Astrocyte of the cerebellum (primary cell): ENCODE data around the gene RPP40.
"Not testable (repeated sequence)": the region's sequence is repeated elsewhere in the genome, so short reads cannot be mapped to it uniquely, and the experiment has no call there.

Experiments used
- DNase-seq: peaks from one replicate; pipeline ENCODE4 v3.0.0-alpha.2; 2011; ENCODE audit warnings: low read depth
- H3K4me3 ChIP-seq: 2 replicates; pipeline ENCODE4 v1.5.1; 2011; ENCODE audit warnings: mild to moderate bottlenecking, low read depth, low read length, moderate library complexity
- CTCF ChIP-seq: IDR thresholded peaks from 2 replicates; pipeline ENCODE4 v1.5.1; 2012; ENCODE audit warnings: low read length, low read depth, moderate library complexity, mild to moderate bottlenecking; ENCODE audit errors: missing control alignments
- in situ Hi-C: cut with HindIII; loops from 2 replicates; pipeline ENCODE4 v1.10.0; 2017; ENCODE audit warnings: low sequenced_read_pairs

RPP40 gene

GRCh38 chr6:5023923-5024322, 20.1 kb upstream of the RPP40 start:
- DNase-seq, result no peak
- no peak overlapping the region for H3K4me3 ChIP-seq
- in situ Hi-C loops, result no loop called here

GRCh38 chr6:5020142-5020541, 16.3 kb upstream of the RPP40 start:
- no peak overlapping the region for H3K4me3 ChIP-seq
- in situ Hi-C loops, result no loop called here
- no peak for TF ChIP-seq CTCF
- no peak for DNase-seq

More at GRCh38 chr6:5023923-5024322, 20.1 kb upstream of the RPP40 start:
- TF ChIP-seq CTCF, result no peak

GRCh38 chr6:5014072-5014561, 10.3 kb upstream of the RPP40 start:
- TF ChIP-seq CTCF, result no peak
- in situ Hi-C loops, result no loop called here
- no peak overlapping the region for H3K4me3 ChIP-seq
- no peak for DNase-seq

GRCh38 chr6:5012519-5012918, 8.7 kb upstream of the RPP40 start:
- no peak for DNase-seq
- no peak overlapping the region for H3K4me3 ChIP-seq
- no peak for TF ChIP-seq CTCF
- in situ Hi-C loops, result no loop called here

GRCh38 chr6:5011346-5011745, 7.5 kb upstream of the RPP40 start:
- no peak for DNase-seq
- no peak overlapping the region for H3K4me3 ChIP-seq
- no peak for TF ChIP-seq CTCF
- in situ Hi-C loops, result no loop called here

- no peak overlapping the region for H3K4me3 ChIP-seq
- in situ Hi-C loops, result no loop called here
- no peak for DNase-seq
- no peak for TF ChIP-seq CTCF
Measured at GRCh38 chr6:5007531-5007930, 3.7 kb upstream of the RPP40 start.

- no peak for DNase-seq
- TF ChIP-seq CTCF, result no peak
- no peak overlapping the region for H3K4me3 ChIP-seq
- in situ Hi-C loops, result no loop called here
Measured at GRCh38 chr6:5006222-5006621, 2.4 kb upstream of the RPP40 start.

- H3K4me3 ChIP-seq, DNase-seq, in situ Hi-C loops: not testable (repeated sequence)
Measured at GRCh38 chr6:5005038-5005433, 1.2 kb upstream of the RPP40 start.
